GM12878 (cell line): ENCODE measurements around the gene SARS1. TPM values are rescaled to one million over a fixed set of nuclear protein-coding genes. Genes with fewer than 3 reads are reported as not detected.

Experiments used
- ATAC-seq: fragments of 200-7000 bp; cut with Tn5 transposase; 3 replicates; pipeline ENCODE4 v1.9.1; 2020; ENCODE audit warnings: mild to moderate bottlenecking, moderate library complexity
- BruUV-seq: library from RNA; stranded (reverse); fragments of 400-500 nt; replicated peaks from 2 replicates; lab custom pipeline; 2021; lab: Mats Ljungman, UMichigan
- CTCF ChIA-PET: fragments of 300-600 bp; sonication (Branson Sonifier 250); formaldehyde crosslinking; extraction: SDS; loops from one replicate; lab custom pipeline; 2021; ENCODE audit warnings: inconsistent platforms; lab: Yijun Ruan, JAX
- POLR2A ChIA-PET: fragments of 350-600 bp; formaldehyde crosslinking; extraction: SDS; loops from one replicate; lab custom pipeline; 2021; ENCODE audit warnings: inconsistent platforms; lab: Charles Lee
- RAD21 ChIA-PET: fragments of 300-600 bp; sonication (Branson Sonifier 250); formaldehyde crosslinking; loops from one replicate; lab custom pipeline; 2023; ENCODE audit warnings: antibody characterized with exemption; ENCODE audit not compliant: unreplicated experiment; lab: Charles Lee
- SMC1A ChIA-PET: fragments of 300-600 bp; sonication (Branson Sonifier 250); formaldehyde crosslinking; loops from one replicate; lab custom pipeline; 2023; ENCODE audit not compliant: unreplicated experiment, uncharacterized antibody; lab: Charles Lee
- DNase-seq: peaks from one replicate; pipeline ENCODE4 v3.0.0-alpha.2; 2011; ENCODE audit warnings: low read depth, low spot score
- FAIRE-seq: peaks from 3 replicates; lab custom pipeline; 2011; peaks lifted over from hg19 to GRCh38; lab: Jason Lieb, UNC
- H2AFZ ChIP-seq: 2 replicates; pipeline ENCODE4 v1.6.0; 2011; ENCODE audit warnings: low read depth, low read length, control low read depth; ENCODE audit not compliant: control insufficient read depth
- H3K27ac ChIP-seq: 2 replicates; pipeline ENCODE4 v1.5.1; 2011; ENCODE audit warnings: control low read depth; ENCODE audit not compliant: control insufficient read depth, insufficient read depth
- H3K27me3 ChIP-seq, 2 experiments: replicated peaks in 1 of 2; 2 replicates each; pipeline versions ENCODE4 v1.6.0 to v1.6.1; 2011; ENCODE audit warnings: low read length in 1 of 2; ENCODE audit not compliant: control insufficient read depth in 2 of 2, insufficient read depth in 2 of 2
- H3K36me3 ChIP-seq, 2 experiments: 2 replicates each; pipeline ENCODE4 v1.5.1; 2011; ENCODE audit warnings: low read length in 1 of 2; ENCODE audit not compliant: control insufficient read depth in 2 of 2, insufficient read depth in 2 of 2
- H3K4me1 ChIP-seq: 2 replicates; pipeline ENCODE4 v1.6.1; 2011; ENCODE audit warnings: mild to moderate bottlenecking, low read length, moderate library complexity, mixed read lengths; ENCODE audit not compliant: control insufficient read depth, insufficient read depth
- H3K4me2 ChIP-seq: 2 replicates; pipeline ENCODE4 v1.6.0; 2011; ENCODE audit warnings: control low read depth; ENCODE audit not compliant: control insufficient read depth, insufficient read depth
- H3K4me3 ChIP-seq: fragments of 200-600 bp; sonication (generic); 2 replicates; pipeline ENCODE4 v1.5.1; 2016
- H3K79me2 ChIP-seq: 2 replicates; pipeline ENCODE4 v1.6.0; 2011; ENCODE audit warnings: low read length; ENCODE audit not compliant: control insufficient read depth, insufficient read depth
- H3K9ac ChIP-seq: 2 replicates; pipeline ENCODE4 v1.8.0; 2011; ENCODE audit warnings: low read length, control low read depth, mixed read lengths; ENCODE audit not compliant: control insufficient read depth, insufficient read depth
- H3K9me3 ChIP-seq: replicated peaks from 3 replicates; pipeline ENCODE4 v1.5.1; 2011; ENCODE audit warnings: mild to moderate bottlenecking, low read length; ENCODE audit not compliant: control insufficient read depth, insufficient read depth
- H4K20me1 ChIP-seq: 2 replicates; pipeline ENCODE4 v1.6.0; 2011; ENCODE audit not compliant: control insufficient read depth, insufficient read depth
- BCL3 ChIP-seq: IDR thresholded peaks from 2 replicates; pipeline ENCODE4 v1.6.1; 2011; ENCODE audit warnings: borderline replicate concordance, low read depth, mild to moderate bottlenecking, moderate library complexity, low read length; ENCODE audit not compliant: insufficient read depth, poor library complexity, severe bottlenecking
- CHD1 ChIP-seq: IDR thresholded peaks from 2 replicates; pipeline ENCODE4 v1.6.1; 2012; ENCODE audit warnings: low read depth, low read length, improper control_type of control experiment
- E4F1 ChIP-seq: fragments of 450-650 bp; IDR thresholded peaks from 2 replicates; pipeline ENCODE4 v1.6.1; 2018; ENCODE audit warnings: borderline replicate concordance, mild to moderate bottlenecking; ENCODE audit not compliant: partially characterized antibody
- FOXM1 ChIP-seq: IDR thresholded peaks from 2 replicates; pipeline ENCODE4 v1.6.1; 2012; ENCODE audit warnings: low read depth, mild to moderate bottlenecking, inconsistent platforms, low read length, moderate library complexity
- HDGF ChIP-seq: fragments of 450-650 bp; IDR thresholded peaks from 2 replicates; pipeline ENCODE4 v1.6.1; 2016; ENCODE audit warnings: antibody characterized with exemption
- MEF2A ChIP-seq: IDR thresholded peaks from 2 replicates; pipeline ENCODE4 v1.6.1; 2011; ENCODE audit warnings: low read depth, mild to moderate bottlenecking, low read length, moderate library complexity; ENCODE audit not compliant: insufficient read depth
- PBX3 ChIP-seq: IDR thresholded peaks from 2 replicates; pipeline ENCODE4 v1.6.1; 2011; ENCODE audit warnings: mild to moderate bottlenecking, low read depth, low read length, moderate library complexity; ENCODE audit not compliant: insufficient replicate concordance
- SIX5 ChIP-seq: IDR thresholded peaks from 2 replicates; pipeline ENCODE4 v1.6.1; 2011; ENCODE audit warnings: mild to moderate bottlenecking, low read depth, low read length, moderate library complexity; ENCODE audit not compliant: severe bottlenecking
- SKIL ChIP-seq: fragments of 450-650 bp; IDR thresholded peaks from 2 replicates; pipeline ENCODE4 v1.6.1; 2017; ENCODE audit warnings: mild to moderate bottlenecking, low read depth, inconsistent platforms; ENCODE audit not compliant: poor library complexity, severe bottlenecking
- YBX1 ChIP-seq: fragments of 450-650 bp; IDR thresholded peaks from 2 replicates; pipeline ENCODE4 v1.6.1; 2016; ENCODE audit warnings: antibody characterized with exemption
- ZBTB40 ChIP-seq: fragments of 450-650 bp; IDR thresholded peaks from 2 replicates; pipeline ENCODE4 v1.6.1; 2016; ENCODE audit warnings: mild to moderate bottlenecking, moderate library complexity, borderline replicate concordance
- WGBS: methylation state at CpG from one replicate; pipeline ENCODE4 v1.1.6; 2016; ENCODE audit warnings: low lambda C conversion rate; ENCODE audit not compliant: insufficient replicate concordance, insufficient coverage; ENCODE audit errors: missing lambda C conversion rate; 5-methylcytosine and 5-hydroxymethylcytosine counted together
- in situ Hi-C: fragments of 300-500 bp; cut with MboI; formaldehyde crosslinking; loops from 9 replicates; pipeline ENCODE4 v1.14.3; 2018; ENCODE audit warnings: mixed read lengths
- intact Hi-C: fragments of 100-400 bp; cut with micrococcal nuclease; formaldehyde crosslinking; loops from one replicate; pipeline ENCODE4 v1.14.2; 2022; ENCODE audit not compliant: unreplicated experiment
- polyA plus RNA-seq, 11 experiments: library from polyadenylated mRNA; depleted of rRNA in 4 of 11; unstranded in 6 of 11; stranded (reverse) in 5 of 11; fragments of >200 nt; fragmentation: Nextera tagmentation in 4 of 11; fragmentation: Illumina TruSeq in 1 of 11; extraction: Ambion mirVana in 4 of 11; extraction: Trizol in 1 of 11; gene quantifications; 1 replicate in 1 of 11; 2 replicates in 10 of 11; pipeline versions ENCODE4 v1.2.1 to v1.2.3, GENCODE V29; 2011 to 2016; ENCODE audit warnings: inconsistent platforms in 2 of 11, missing spikeins in 2 of 11, low read depth in 1 of 11
- total RNA-seq, 4 experiments: library from RNA; depleted of rRNA in 3 of 4; stranded (reverse); fragments of >200 nt in 3 of 4; fragmentation: Illumina TruSeq in 1 of 4; extraction: Trizol in 1 of 4; gene quantifications; 2 replicates each; pipeline versions ENCODE4 v1.2.1 to v1.2.3, GENCODE V29; 2013 to 2021

The SARS1 gene
- total and polyA plus RNA-seq, 10 of the 15 experiments (the other 5 are each of a cell fraction or from before 2014, with no cell fraction given), result 103 to 202 (median 138) TPM

GRCh38 chr1:109198745-109199144 is 15.0 kb upstream of the SARS1 start:
- in situ Hi-C loops, result no loop called here
- ChIA-PET CTCF (interaction anchor here (1.3 to 2.9 kb wide), 8 partner anchors 8 to 334 kb away, joined by 3 to 8 read pairs (median 4); no protein-coding TSS in a partner anchor), SMC1A (interaction anchor here (0.6 to 1.2 kb wide), 3 partner anchors 74 to 334 kb away, joined by 3 to 4 read pairs (median 3); no protein-coding TSS in a partner anchor), POLR2A (interaction anchor here (0.5 to 0.8 kb wide), 2 partner anchors 14 to 52 kb away, joined by 3 read pairs; no protein-coding TSS in a partner anchor), RAD21 (interaction anchor here (1.3 to 1.4 kb wide), 2 partner anchors 200 to 334 kb away, joined by 3 to 5 read pairs; partner anchors contain the start of gene SORT1)
- BruUV-seq, result no TSS peak
- Histone ChIP-seq H4K20me1 (no peaks in the 10 kb centered on the region), H3K4me2 (no peak overlapping the region), H3K36me3 (no peaks in the 10 kb centered on the region), H2AFZ (no peak overlapping the region), H3K27me3 (no peaks in the 10 kb centered on the region), H3K4me3 (no peak overlapping the region), H3K9me3 (no peaks in the 10 kb centered on the region), H3K79me2 (no peaks in the 10 kb centered on the region), H3K4me1 (no peaks in the 10 kb centered on the region; the same call in 1 of the 2 replicates), H3K9ac (no peak overlapping the region), H3K27ac (no peak overlapping the region)
- FAIRE-seq (no peak), ATAC-seq (no peak), DNase-seq (no peak)
- 70% methylated on average over 4 of the region's 4 CpGs for WGBS
- intact Hi-C loops, result no loop called here
- no peak for TF ChIP-seq BCL3
- TF ChIP-seq ZBTB40, result no peak
- TF ChIP-seq MEF2A, result no peak
- TF ChIP-seq E4F1, result no peak
- no peak for TF ChIP-seq SKIL
- TF ChIP-seq CHD1, result no peak
- no peak for TF ChIP-seq PBX3
- no peak for TF ChIP-seq YBX1
- no peak for TF ChIP-seq HDGF
- TF ChIP-seq SIX5, result no peak
- TF ChIP-seq FOXM1, result no peak
